ENCODE measurements around the gene BNIP2.
A peak's percentile ranks its signal among the peaks of the same experiment; 100 is the strongest.

Gene BNIP2, protein sequence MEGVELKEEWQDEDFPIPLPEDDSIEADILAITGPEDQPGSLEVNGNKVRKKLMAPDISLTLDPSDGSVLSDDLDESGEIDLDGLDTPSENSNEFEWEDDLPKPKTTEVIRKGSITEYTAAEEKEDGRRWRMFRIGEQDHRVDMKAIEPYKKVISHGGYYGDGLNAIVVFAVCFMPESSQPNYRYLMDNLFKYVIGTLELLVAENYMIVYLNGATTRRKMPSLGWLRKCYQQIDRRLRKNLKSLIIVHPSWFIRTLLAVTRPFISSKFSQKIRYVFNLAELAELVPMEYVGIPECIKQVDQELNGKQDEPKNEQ

DNA sequence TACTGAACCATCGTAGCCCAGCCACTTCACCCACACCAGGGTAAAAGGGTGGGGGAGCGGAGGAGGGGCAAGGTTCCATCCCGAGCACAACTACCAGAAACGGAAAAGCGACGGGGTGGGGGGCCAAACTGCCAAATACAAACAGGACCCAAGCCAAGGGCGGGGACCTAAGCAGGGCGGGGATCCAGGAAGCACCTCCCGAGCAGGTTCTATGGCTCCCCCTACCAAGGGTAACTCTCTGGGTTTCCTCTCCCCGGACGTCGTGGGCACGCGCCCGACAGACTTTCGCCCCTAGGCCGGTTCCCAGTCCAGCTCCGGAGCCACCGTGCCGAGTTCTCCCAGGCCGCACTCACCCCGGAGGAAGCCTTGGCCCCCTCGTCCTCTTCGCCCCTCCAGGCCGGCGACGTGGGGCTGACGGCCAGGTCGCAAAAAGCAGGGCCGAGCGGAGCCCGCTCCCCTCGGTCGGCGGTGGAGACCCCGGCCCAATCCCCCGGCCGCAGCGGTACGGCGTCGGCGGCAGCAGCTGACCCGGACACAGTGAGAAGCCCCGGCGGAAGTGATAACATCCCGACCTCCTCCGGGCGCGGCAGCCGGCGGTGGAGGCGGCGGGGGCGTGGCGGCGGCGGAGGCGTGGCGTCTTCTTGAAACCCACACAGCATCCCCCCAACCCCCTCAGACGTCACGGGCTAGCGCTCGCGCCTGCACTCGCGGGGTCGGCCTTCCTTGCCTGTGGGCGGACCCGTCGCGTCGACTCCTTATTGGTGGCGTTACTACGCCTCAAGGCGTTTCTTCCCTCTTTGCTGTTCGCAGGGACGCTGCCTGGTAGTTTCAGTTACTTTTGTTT is at the start of gene BNIP2:
Gene BNIP2, minus strand, starts transcription at position 539 of the 844 bp plus-strand sequence. CDS start 6,863 bp downstream, outside the sequence.
- in situ Hi-C loops (cut with MboI; ENCODE audit: low sequenced_read_pairs, unreplicated experiment) = no loop called here
- DNase-seq (ENCODE audit: low spot score) = peak; percentile 92
- TF ChIP-seq CTCF (IDR thresholded peaks at IDR 0.05; ENCODE audit: borderline replicate concordance, control extremely low read depth, extremely low read depth, insufficient read depth, missing control alignments) = no peak

GRCh38 chr15:59738676-59739075 is 49.6 kb upstream of the BNIP2 start:
- DNase-seq (ENCODE audit: low spot score) = no peak
- in situ Hi-C loops (cut with MboI; ENCODE audit: low sequenced_read_pairs, unreplicated experiment) = no loop called here
- TF ChIP-seq CTCF (IDR thresholded peaks at IDR 0.05; ENCODE audit: borderline replicate concordance, control extremely low read depth, extremely low read depth, insufficient read depth, missing control alignments) = no peak

DNA sequence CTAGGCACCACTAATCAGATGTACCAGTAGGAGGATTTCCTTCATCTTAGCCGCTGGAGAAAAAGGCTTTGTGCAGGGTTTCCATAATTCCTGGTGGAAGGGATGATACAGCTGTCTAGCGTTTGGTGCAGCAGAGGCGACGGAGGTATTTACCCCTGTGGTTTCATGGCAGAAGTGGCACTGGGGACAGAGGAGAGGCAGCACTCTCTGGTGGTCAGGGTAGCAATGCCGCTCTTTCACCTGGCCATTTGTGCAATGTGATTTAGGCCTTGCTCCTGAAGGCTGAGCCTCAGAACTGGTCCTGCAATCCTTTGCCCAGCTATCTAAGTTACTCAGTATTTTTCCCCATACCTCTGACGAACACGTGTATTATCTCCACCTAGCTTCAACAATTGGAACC is 47.1 kb upstream of the BNIP2 start:
- peak; percentile 33 for TF ChIP-seq CTCF (IDR thresholded peaks at IDR 0.05; ENCODE audit: borderline replicate concordance, control extremely low read depth, extremely low read depth, insufficient read depth, missing control alignments)
- in situ Hi-C loops (cut with MboI; ENCODE audit: low sequenced_read_pairs, unreplicated experiment) = no loop called here
- DNase-seq (ENCODE audit: low spot score) = no peak

GRCh38 chr15:59725151-59725486 is 36.0 kb upstream of the BNIP2 start:
- DNase-seq (ENCODE audit: low spot score) = no peak
- TF ChIP-seq CTCF (IDR thresholded peaks at IDR 0.05; ENCODE audit: borderline replicate concordance, control extremely low read depth, extremely low read depth, insufficient read depth, missing control alignments) = no peak
- in situ Hi-C loops (cut with MboI; ENCODE audit: low sequenced_read_pairs, unreplicated experiment) = loop anchor here (10.0 kb wide), 1 partner anchor 600 kb away; no protein-coding TSS in a partner anchor

GRCh38 chr15:59723687-59724346 is 34.7 kb upstream of the BNIP2 start:
- DNase-seq (ENCODE audit: low spot score) = no peak
- no peak for TF ChIP-seq CTCF (IDR thresholded peaks at IDR 0.05; ENCODE audit: borderline replicate concordance, control extremely low read depth, extremely low read depth, insufficient read depth, missing control alignments)
- in situ Hi-C loops (cut with MboI; ENCODE audit: low sequenced_read_pairs, unreplicated experiment) = loop anchor here (10.0 kb wide), 1 partner anchor 601 kb away; no protein-coding TSS in a partner anchor

DNA sequence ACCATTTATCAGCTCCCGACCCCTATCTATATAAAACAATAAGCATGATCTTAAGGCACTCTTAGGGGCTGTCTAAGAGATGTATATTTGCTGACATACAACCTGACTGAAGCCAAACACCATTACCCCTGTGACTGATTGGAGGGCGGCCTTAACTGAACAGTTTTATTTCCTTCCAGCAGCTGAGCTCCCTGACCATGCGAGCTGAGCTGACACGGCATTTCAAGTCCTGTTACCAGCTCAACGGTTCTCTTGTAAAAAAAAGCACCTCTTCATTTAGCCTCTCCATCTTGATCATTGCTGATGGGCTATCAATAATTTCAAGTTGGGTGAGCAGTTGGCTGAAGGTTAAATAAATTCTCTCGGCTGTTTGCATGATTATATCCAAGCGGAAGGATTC is 33.4 kb upstream of the BNIP2 start:
- TF ChIP-seq CTCF (IDR thresholded peaks at IDR 0.05; ENCODE audit: borderline replicate concordance, control extremely low read depth, extremely low read depth, insufficient read depth, missing control alignments) = no peak
- DNase-seq (ENCODE audit: low spot score) = no peak
- in situ Hi-C loops (cut with MboI; ENCODE audit: low sequenced_read_pairs, unreplicated experiment) = loop anchor here (10.0 kb wide), 1 partner anchor 602 kb away; no protein-coding TSS in a partner anchor

Measured in GM13976 (cell line).